ENCODE measurements around the gene PAMR1.
A peak's percentile ranks its signal among the peaks of the same experiment; 100 is the strongest.

Gene PAMR1

GRCh38 chr11:35496416-35496815, 29.0 kb downstream of the PAMR1 start:
- no peak for DNase-seq (ENCODE audit: low read depth in 2 of 3, low spot score in 2 of 3)

GRCh38 chr11:35494957-35495490, 30.4 kb downstream of the PAMR1 start:
- no peak for DNase-seq (ENCODE audit: low read depth in 2 of 3, low spot score in 2 of 3)

- no peak for DNase-seq (ENCODE audit: low read depth in 2 of 3, low spot score in 2 of 3)
Measured at GRCh38 chr11:35491231-35491871, 34.1 kb downstream of the PAMR1 start.

- DNase-seq (ENCODE audit: low read depth in 2 of 3, low spot score in 2 of 3): no peak
Measured at GRCh38 chr11:35488117-35488516, 37.3 kb downstream of the PAMR1 start.

GRCh38 chr11:35487532-35488078, 37.8 kb downstream of the PAMR1 start:
- no peak for DNase-seq (ENCODE audit: low read depth in 2 of 3, low spot score in 2 of 3)

- no peak for DNase-seq (ENCODE audit: low read depth in 2 of 3, low spot score in 2 of 3)
Measured at GRCh38 chr11:35486934-35487333, 38.5 kb downstream of the PAMR1 start.

- DNase-seq (ENCODE audit: low read depth in 2 of 3, low spot score in 2 of 3): no peak
Measured at GRCh38 chr11:35486446-35486845, 39.0 kb downstream of the PAMR1 start.

GRCh38 chr11:35485656-35486322, 39.6 kb downstream of the PAMR1 start:
- peak; percentile 18 to 66 (median 43) for DNase-seq (ENCODE audit: low read depth in 2 of 3, low spot score in 2 of 3)

GRCh38 chr11:35484435-35484834, 41.0 kb downstream of the PAMR1 start:
- no peak for DNase-seq (ENCODE audit: low read depth in 2 of 3, low spot score in 2 of 3)

- DNase-seq (ENCODE audit: low read depth in 2 of 3, low spot score in 2 of 3): no peak
Measured at GRCh38 chr11:35483131-35483820, 42.1 kb downstream of the PAMR1 start.

GRCh38 chr11:35479731-35480130, 45.7 kb downstream of the PAMR1 start:
- DNase-seq (ENCODE audit: low read depth in 2 of 3, low spot score in 2 of 3): no peak

GRCh38 chr11:35478471-35479091, 46.8 kb downstream of the PAMR1 start:
- DNase-seq (ENCODE audit: low read depth in 2 of 3, low spot score in 2 of 3): no peak

- DNase-seq (ENCODE audit: low read depth in 2 of 3, low spot score in 2 of 3): no peak
Measured at GRCh38 chr11:35477901-35478300, 47.5 kb downstream of the PAMR1 start.

- no peak for DNase-seq (ENCODE audit: low read depth in 2 of 3, low spot score in 2 of 3)
Measured at GRCh38 chr11:35474688-35475087, 50.7 kb downstream of the PAMR1 start.

- DNase-seq (ENCODE audit: low read depth in 2 of 3, low spot score in 2 of 3): no peak
Measured at GRCh38 chr11:35473795-35474374, 51.5 kb downstream of the PAMR1 start.

GRCh38 chr11:35470616-35471015, 54.8 kb downstream of the PAMR1 start:
- DNase-seq (ENCODE audit: low read depth in 2 of 3, low spot score in 2 of 3): no peak

GRCh38 chr11:35466058-35466457, 59.4 kb downstream of the PAMR1 start:
- DNase-seq (ENCODE audit: low read depth in 2 of 3, low spot score in 2 of 3): no peak

GRCh38 chr11:35464308-35464707, 61.1 kb downstream of the PAMR1 start:
- DNase-seq (ENCODE audit: low read depth in 2 of 3, low spot score in 2 of 3): no peak

GRCh38 chr11:35463331-35463751, 62.1 kb downstream of the PAMR1 start:
- DNase-seq (ENCODE audit: low read depth in 2 of 3, low spot score in 2 of 3): no peak

GRCh38 chr11:35461917-35462538, 63.4 kb downstream of the PAMR1 start:
- no peak for DNase-seq (ENCODE audit: low read depth in 2 of 3, low spot score in 2 of 3)

Data from activated CD8-positive, alpha-beta memory T cell treated with anti-CD3 and anti-CD28 coated beads for 48 hours (primary cell).